ENCODE results near the gene RBBP5. TPM values are rescaled to one million over a fixed set of nuclear protein-coding genes. Genes with fewer than 3 reads are reported as not detected.

Gene RBBP5
- total and polyA plus RNA-seq, 2 donors (not counting 1 experiment from before 2014, with no cell fraction given), result 6.8 to 18.5 TPM

DNA sequence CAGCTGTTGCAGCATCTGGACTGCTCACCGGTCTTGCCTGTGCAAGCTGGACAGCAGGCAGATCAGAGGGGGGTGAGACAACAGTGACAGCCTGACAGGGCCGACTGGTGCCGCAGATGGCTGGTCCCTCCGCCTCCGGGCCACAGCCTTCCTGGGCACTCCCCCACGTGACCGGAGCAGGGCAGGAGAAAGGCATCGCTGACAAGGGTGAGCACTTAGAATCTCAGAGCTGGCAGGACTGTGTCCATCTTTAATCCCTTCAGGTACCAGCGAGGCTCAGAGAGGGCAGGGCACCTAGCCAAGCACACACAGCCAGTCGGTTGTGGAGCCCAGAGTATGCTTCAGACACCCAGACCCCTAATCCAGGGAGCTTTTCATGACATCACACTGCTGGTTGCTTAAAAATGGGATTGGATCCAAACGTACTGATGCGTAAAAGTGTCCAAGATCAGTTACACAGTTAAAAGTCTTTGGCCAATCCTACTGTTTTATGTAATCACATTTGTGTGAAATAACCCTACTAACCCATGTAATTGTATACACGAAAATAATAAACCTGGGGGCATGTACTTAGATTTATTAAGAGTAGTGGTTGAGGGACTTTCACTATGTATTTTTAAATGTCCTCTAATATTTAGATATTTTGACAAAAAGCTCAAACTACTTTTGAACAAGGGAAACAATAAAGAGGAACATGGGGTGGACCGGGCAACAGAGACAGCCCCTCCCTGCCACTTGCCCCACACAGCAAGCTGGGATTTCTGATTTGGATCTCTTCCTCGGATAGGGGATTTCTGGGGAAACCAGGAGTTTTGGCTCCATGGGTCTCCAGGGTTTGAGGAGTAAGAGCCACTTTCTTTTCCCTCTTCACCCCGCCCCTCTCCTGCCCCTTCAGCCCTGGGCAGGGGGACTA lies 79.5 kb downstream of the RBBP5 start:
- intact Hi-C loops (cut with micrococcal nuclease), result no loop called here
- Histone ChIP-seq H3K4me3 (ENCODE audit: control extremely low read depth in 1 of 5, extremely low read depth in 1 of 5, insufficient read depth in 1 of 5, low read depth in 2 of 5, low read length in 4 of 5) (no peak overlapping the region), H3K9me3 (ENCODE audit: control extremely low read depth in 1 of 3, control insufficient read depth in 2 of 3, insufficient read depth in 1 of 3, low read length in 2 of 3) (no peaks in the 10 kb centered on the region), H3K4me1 (ENCODE audit: control insufficient read depth in 2 of 2, insufficient read depth in 2 of 2, low read length in 2 of 2) (no peaks in the 10 kb centered on the region), H3K4me2 (replicated peaks; ENCODE audit: low read depth, low read length, poor library complexity, severe bottlenecking) (no peak overlapping the region), H3K36me3 (replicated peaks in 1 of 2; ENCODE audit: control extremely low read depth in 1 of 2, control insufficient read depth in 1 of 2, extremely low read depth in 1 of 2, insufficient read depth in 2 of 2, low read length in 1 of 2) (no peaks in the 10 kb centered on the region), H2AFZ (ENCODE audit: insufficient read depth, low read depth, low read length, poor library complexity, severe bottlenecking) (no peak overlapping the region), H3K27me3 (replicated peaks in 1 of 4; ENCODE audit: control extremely low read depth in 1 of 4, control insufficient read depth in 3 of 4, insufficient read depth in 4 of 4, low read length in 3 of 4) (peaks cover 0 to 47% (median 11%) of the 10 kb centered on the region in 4 experiments), H3K9ac (ENCODE audit: low read length) (no peak overlapping the region), H4K20me1 (ENCODE audit: control insufficient read depth, insufficient read depth, low read length, poor library complexity, severe bottlenecking) (no peaks in the 10 kb centered on the region), H3K79me2 (ENCODE audit: control insufficient read depth, insufficient read depth, low read length) (no peaks in the 10 kb centered on the region), H3K27ac (ENCODE audit: low read length in 2 of 2) (no peak overlapping the region)
- ChIA-PET POLR2A (no interaction called here), CTCF (no interaction called here)
- no peak for DNase-seq
- no peak for TF ChIP-seq EZH2 (IDR thresholded peaks at IDR 0.05; ENCODE audit: borderline replicate concordance, insufficient read depth, low read depth, low read length, poor library complexity, severe bottlenecking)
- H3K9me3 Mint-ChIP-seq (ENCODE audit: insufficient read depth), result no peaks in the 10 kb centered on the region
- no peak overlapping the region for H3K4me3 Mint-ChIP-seq
- peaks cover 58% of the 10 kb centered on the region for H3K27me3 Mint-ChIP-seq
- H3K4me1 Mint-ChIP-seq, result no peaks in the 10 kb centered on the region
- WGBS (ENCODE audit: insufficient coverage), result 89% methylated on average over 10 of the region's 16 CpGs
- no peak for ATAC-seq (ENCODE audit: low read depth)
- H3K27ac Mint-ChIP-seq, result no peak overlapping the region

DNA sequence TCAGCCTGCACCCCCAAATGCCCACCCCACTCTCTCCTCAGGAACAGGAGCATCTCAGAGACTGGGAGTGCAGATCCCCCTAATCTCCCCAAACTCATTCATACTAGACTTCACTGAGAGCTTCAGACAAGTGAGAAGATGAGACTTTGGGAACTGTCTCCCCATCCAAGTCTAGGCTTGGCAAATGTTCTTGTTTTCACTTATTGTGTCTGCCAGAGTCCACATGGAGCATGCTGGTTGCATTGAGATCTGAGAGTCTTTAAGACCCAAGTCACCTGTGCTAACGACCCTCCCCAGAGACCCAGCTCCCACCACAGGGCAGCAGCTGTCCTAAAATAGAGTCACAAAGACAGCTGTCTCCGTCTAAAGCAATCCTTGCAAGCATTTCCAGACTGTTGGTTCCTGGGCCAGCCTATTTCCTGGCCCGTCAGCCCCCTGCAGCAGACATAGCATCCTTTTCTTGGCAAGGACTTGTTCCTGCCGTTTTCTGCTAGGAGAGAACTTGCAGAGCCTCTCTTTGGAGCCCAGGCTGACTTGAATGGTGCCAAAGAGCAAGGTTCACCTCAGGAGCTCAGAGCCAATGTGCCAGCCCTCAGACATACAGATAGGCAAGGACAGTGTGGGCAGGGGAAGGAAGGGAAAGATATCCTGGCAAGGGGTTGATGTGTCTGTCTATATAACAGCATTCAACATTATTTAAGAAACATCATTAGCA lies 80.6 kb downstream of the RBBP5 start:
- no peaks in the 10 kb centered on the region for H3K9me3 Mint-ChIP-seq (ENCODE audit: insufficient read depth)
- H2AFZ ChIP-seq (ENCODE audit: insufficient read depth, low read depth, low read length, poor library complexity, severe bottlenecking), result no peak overlapping the region
- no peaks in the 10 kb centered on the region for H3K4me1 Mint-ChIP-seq
- no peak overlapping the region for H3K4me3 Mint-ChIP-seq
- ChIA-PET POLR2A (no interaction called here), CTCF (no interaction called here)
- no peaks in the 10 kb centered on the region for H4K20me1 ChIP-seq (ENCODE audit: control insufficient read depth, insufficient read depth, low read length, poor library complexity, severe bottlenecking)
- no peak for TF ChIP-seq EZH2 (IDR thresholded peaks at IDR 0.05; ENCODE audit: borderline replicate concordance, insufficient read depth, low read depth, low read length, poor library complexity, severe bottlenecking)
- TF ChIP-seq, protein P1, sequence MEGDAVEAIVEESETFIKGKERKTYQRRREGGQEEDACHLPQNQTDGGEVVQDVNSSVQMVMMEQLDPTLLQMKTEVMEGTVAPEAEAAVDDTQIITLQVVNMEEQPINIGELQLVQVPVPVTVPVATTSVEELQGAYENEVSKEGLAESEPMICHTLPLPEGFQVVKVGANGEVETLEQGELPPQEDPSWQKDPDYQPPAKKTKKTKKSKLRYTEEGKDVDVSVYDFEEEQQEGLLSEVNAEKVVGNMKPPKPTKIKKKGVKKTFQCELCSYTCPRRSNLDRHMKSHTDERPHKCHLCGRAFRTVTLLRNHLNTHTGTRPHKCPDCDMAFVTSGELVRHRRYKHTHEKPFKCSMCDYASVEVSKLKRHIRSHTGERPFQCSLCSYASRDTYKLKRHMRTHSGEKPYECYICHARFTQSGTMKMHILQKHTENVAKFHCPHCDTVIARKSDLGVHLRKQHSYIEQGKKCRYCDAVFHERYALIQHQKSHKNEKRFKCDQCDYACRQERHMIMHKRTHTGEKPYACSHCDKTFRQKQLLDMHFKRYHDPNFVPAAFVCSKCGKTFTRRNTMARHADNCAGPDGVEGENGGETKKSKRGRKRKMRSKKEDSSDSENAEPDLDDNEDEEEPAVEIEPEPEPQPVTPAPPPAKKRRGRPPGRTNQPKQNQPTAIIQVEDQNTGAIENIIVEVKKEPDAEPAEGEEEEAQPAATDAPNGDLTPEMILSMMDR (IDR thresholded peaks at IDR 0.05), result no peak
- H3K27me3 ChIP-seq (replicated peaks in 1 of 4; ENCODE audit: control extremely low read depth in 1 of 4, control insufficient read depth in 3 of 4, insufficient read depth in 4 of 4, low read length in 3 of 4), result peaks cover 0 to 39% (median 10%) of the 10 kb centered on the region in 4 experiments
- no peak overlapping the region for H3K4me3 ChIP-seq (ENCODE audit: control extremely low read depth in 1 of 5, extremely low read depth in 1 of 5, insufficient read depth in 1 of 5, low read depth in 2 of 5, low read length in 4 of 5)
- intact Hi-C loops (cut with micrococcal nuclease), result no loop called here
- no peaks in the 10 kb centered on the region for H3K36me3 ChIP-seq (replicated peaks in 1 of 2; ENCODE audit: control extremely low read depth in 1 of 2, control insufficient read depth in 1 of 2, extremely low read depth in 1 of 2, insufficient read depth in 2 of 2, low read length in 1 of 2)
- no peak overlapping the region for H3K27ac Mint-ChIP-seq
- no peak overlapping the region for H3K9ac ChIP-seq (ENCODE audit: low read length)
- peaks cover 0 to 2% (median 0%) of the 10 kb centered on the region in 3 donors for H3K9me3 ChIP-seq (ENCODE audit: control extremely low read depth in 1 of 3, control insufficient read depth in 2 of 3, insufficient read depth in 1 of 3, low read length in 2 of 3)
- peaks cover 53% of the 10 kb centered on the region for H3K27me3 Mint-ChIP-seq
- DNase-seq (no peak), ATAC-seq (ENCODE audit: low read depth) (no peak)
- H3K4me1 ChIP-seq (ENCODE audit: control insufficient read depth in 2 of 2, insufficient read depth in 2 of 2, low read length in 2 of 2), result no peaks in the 10 kb centered on the region
- 3% methylated on average over 3 of the region's 4 CpGs for WGBS (ENCODE audit: insufficient coverage)
- no peak overlapping the region for H3K4me2 ChIP-seq (replicated peaks; ENCODE audit: low read depth, low read length, poor library complexity, severe bottlenecking)
- no peaks in the 10 kb centered on the region for H3K79me2 ChIP-seq (ENCODE audit: control insufficient read depth, insufficient read depth, low read length)
- no peak overlapping the region for H3K27ac ChIP-seq (ENCODE audit: low read length in 2 of 2)

Data from B cell (primary cell).